Peyer's patch (tissue), 4 donors: ENCODE measurements around the gene PCP4. TPM values are rescaled to one million over a fixed set of nuclear protein-coding genes. Genes with fewer than 3 reads are reported as not detected.

ENCODE experiments used
- DNase-seq, 3 donors: peaks; one replicate each; pipeline ENCODE4 v3.0.0-alpha.2; 2017 to 2019
- H3K27ac ChIP-seq, 4 donors: fragments of 200-600 bp; sonication (generic); one replicate each; pipeline ENCODE4 v1.5.1; 2016 to 2019
- H3K27me3 ChIP-seq, 2 donors: fragments of 200-600 bp; sonication (generic); one replicate each; pipeline ENCODE4 v1.5.1; 2019
- H3K36me3 ChIP-seq, 3 donors: fragments of 200-600 bp; sonication (generic); one replicate each; pipeline ENCODE4 v1.5.1; 2016 to 2019
- H3K4me1 ChIP-seq, 4 donors: fragments of 200-600 bp; sonication (generic); one replicate each; pipeline ENCODE4 v1.5.1; 2016 to 2019
- H3K4me3 ChIP-seq, 4 donors: fragments of 200-600 bp; sonication (generic); 1 replicate in 3 of 4; 2 replicates in 1 of 4; pipeline ENCODE4 v1.5.1; 2016 to 2019; ENCODE audit warnings: mild to moderate bottlenecking in 1 of 4
- H3K9me3 ChIP-seq, 4 donors: fragments of 200-600 bp; sonication (generic); one replicate each; pipeline ENCODE4 v1.5.1; 2016 to 2019; ENCODE audit warnings: mild to moderate bottlenecking in 1 of 4
- POLR2A ChIP-seq, 2 donors: fragments of 450-650 bp; IDR thresholded peaks; one replicate each; pipeline ENCODE4 v1.5.1; 2017; ENCODE audit warnings: antibody characterized with exemption in 2 of 2, mild to moderate bottlenecking in 2 of 2, moderate library complexity in 2 of 2
- total RNA-seq, 4 donors: library from RNA; depleted of rRNA; stranded (reverse); fragments of >200 nt; gene quantifications; one replicate each; pipeline ENCODE4 v1.1.0, GENCODE V29; 2016
- TF ChIP-seq, protein P1 (sequence below), 6 experiments: fragments of 450-650 bp in 4 of 6; fragments of 200-600 bp in 2 of 6; sonication (generic) in 1 of 6; IDR thresholded peaks; one replicate each; pipeline ENCODE4 v1.5.1; 2017 to 2019; ENCODE audit warnings: antibody characterized with exemption in 6 of 6, mild to moderate bottlenecking in 3 of 6, moderate library complexity in 1 of 6

Gene PCP4
- total RNA-seq: 1 to 10 TPM in 1 of 4 donors, not detected in 3; 7.1 TPM

GRCh38 chr21:39867198-39867650 lies at the start of gene PCP4:
Gene PCP4 (plus strand): TSS chr21:39867438. CDS start chr21:39867502, 64 bp downstream.
- Histone ChIP-seq H3K9me3 (no peaks in the 10 kb centered on the region), H3K27me3 (no peaks in the 10 kb centered on the region), H3K27ac (no peak within 1 kb of the TSS), H3K4me1 (no peaks in the 10 kb centered on the region), H3K4me3 (no peak within 1 kb of the TSS), H3K36me3 (no peaks in the 10 kb centered on the region)
- TF ChIP-seq, protein P1, sequence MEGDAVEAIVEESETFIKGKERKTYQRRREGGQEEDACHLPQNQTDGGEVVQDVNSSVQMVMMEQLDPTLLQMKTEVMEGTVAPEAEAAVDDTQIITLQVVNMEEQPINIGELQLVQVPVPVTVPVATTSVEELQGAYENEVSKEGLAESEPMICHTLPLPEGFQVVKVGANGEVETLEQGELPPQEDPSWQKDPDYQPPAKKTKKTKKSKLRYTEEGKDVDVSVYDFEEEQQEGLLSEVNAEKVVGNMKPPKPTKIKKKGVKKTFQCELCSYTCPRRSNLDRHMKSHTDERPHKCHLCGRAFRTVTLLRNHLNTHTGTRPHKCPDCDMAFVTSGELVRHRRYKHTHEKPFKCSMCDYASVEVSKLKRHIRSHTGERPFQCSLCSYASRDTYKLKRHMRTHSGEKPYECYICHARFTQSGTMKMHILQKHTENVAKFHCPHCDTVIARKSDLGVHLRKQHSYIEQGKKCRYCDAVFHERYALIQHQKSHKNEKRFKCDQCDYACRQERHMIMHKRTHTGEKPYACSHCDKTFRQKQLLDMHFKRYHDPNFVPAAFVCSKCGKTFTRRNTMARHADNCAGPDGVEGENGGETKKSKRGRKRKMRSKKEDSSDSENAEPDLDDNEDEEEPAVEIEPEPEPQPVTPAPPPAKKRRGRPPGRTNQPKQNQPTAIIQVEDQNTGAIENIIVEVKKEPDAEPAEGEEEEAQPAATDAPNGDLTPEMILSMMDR (IDR thresholded peaks at IDR 0.05): peak in 4 of 6 experiments; percentile 52 to 59 (median 54)
- no peak for TF ChIP-seq POLR2A (IDR thresholded peaks at IDR 0.05)
- DNase-seq: peak in 2 of 3 donors; percentile 61 to 73

- Histone ChIP-seq H3K27me3 (no peaks in the 10 kb centered on the region), H3K4me3 (no peak overlapping the region), H3K4me1 (no peaks in the 10 kb centered on the region), H3K36me3 (no peaks in the 10 kb centered on the region), H3K27ac (no peak overlapping the region), H3K9me3 (no peaks in the 10 kb centered on the region)
- no peak for DNase-seq
- no peak for TF ChIP-seq POLR2A (IDR thresholded peaks at IDR 0.05)
- TF ChIP-seq, protein P1 (IDR thresholded peaks at IDR 0.05): no peak
These were observed 48.7 kb upstream of the PCP4 start for GRCh38 chr21:39818557-39818956.

- H3K36me3 ChIP-seq: no peaks in the 10 kb centered on the region
- TF ChIP-seq POLR2A (IDR thresholded peaks at IDR 0.05): no peak
- TF ChIP-seq, protein P1 (IDR thresholded peaks at IDR 0.05): no peak
- no peaks in the 10 kb centered on the region for H3K27me3 ChIP-seq
- H3K4me1 ChIP-seq: no peaks in the 10 kb centered on the region
- H3K27ac ChIP-seq: no peak overlapping the region
- no peak for DNase-seq
- no peaks in the 10 kb centered on the region for H3K9me3 ChIP-seq
- H3K4me3 ChIP-seq: no peak overlapping the region
These were observed 45.2 kb upstream of the PCP4 start for GRCh38 chr21:39822042-39822441.

GRCh38 chr21:39825250-39825649 lies 42.0 kb upstream of the PCP4 start:
- DNase-seq: no peak
- Histone ChIP-seq H3K36me3 (no peaks in the 10 kb centered on the region), H3K27ac (no peak overlapping the region), H3K4me3 (no peak overlapping the region), H3K4me1 (no peaks in the 10 kb centered on the region), H3K9me3 (no peaks in the 10 kb centered on the region), H3K27me3 (no peaks in the 10 kb centered on the region)
- TF ChIP-seq, protein P1 (IDR thresholded peaks at IDR 0.05): no peak
- no peak for TF ChIP-seq POLR2A (IDR thresholded peaks at IDR 0.05)

DNA sequence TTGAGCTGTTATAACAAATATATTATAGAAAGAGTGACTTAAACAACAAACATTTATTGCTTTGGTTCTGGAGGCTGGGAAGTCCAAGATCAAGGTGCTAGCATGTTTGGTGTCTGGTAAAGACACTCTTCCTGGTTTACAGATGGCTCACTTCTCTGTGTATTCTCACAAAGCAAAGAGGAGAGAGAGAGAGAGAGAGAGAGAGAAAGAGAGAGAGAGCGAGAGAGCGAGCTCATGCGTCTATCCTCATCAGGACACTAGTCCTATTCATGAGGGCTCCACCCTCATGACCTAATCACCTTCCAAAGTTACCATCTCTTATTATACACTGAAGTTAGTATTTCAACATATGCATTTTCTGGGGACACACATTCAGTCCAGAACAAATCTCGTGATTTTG lies 32.7 kb upstream of the PCP4 start:
- Histone ChIP-seq H3K4me3 (no peak overlapping the region), H3K9me3 (no peaks in the 10 kb centered on the region), H3K4me1 (no peaks in the 10 kb centered on the region), H3K27me3 (no peaks in the 10 kb centered on the region), H3K36me3 (no peaks in the 10 kb centered on the region), H3K27ac (no peak overlapping the region)
- TF ChIP-seq POLR2A (IDR thresholded peaks at IDR 0.05): no peak
- TF ChIP-seq, protein P1 (IDR thresholded peaks at IDR 0.05): no peak
- no peak for DNase-seq

GRCh38 chr21:39837861-39838359 lies 29.3 kb upstream of the PCP4 start:
- DNase-seq: no peak
- Histone ChIP-seq H3K36me3 (no peaks in the 10 kb centered on the region), H3K9me3 (no peaks in the 10 kb centered on the region), H3K4me3 (no peak overlapping the region), H3K27ac (no peak overlapping the region), H3K4me1 (no peaks in the 10 kb centered on the region), H3K27me3 (no peaks in the 10 kb centered on the region)
- TF ChIP-seq POLR2A (IDR thresholded peaks at IDR 0.05): no peak
- TF ChIP-seq, protein P1 (IDR thresholded peaks at IDR 0.05): no peak
